GM12801 (cell line): Measurements from ENCODE around the gene MAN2B2.

Source experiments
- CTCF ChIP-seq: IDR thresholded peaks from one replicate; pipeline ENCODE4 v1.5.1; 2011; ENCODE audit warnings: control low read depth; ENCODE audit not compliant: insufficient read length; ENCODE audit errors: extremely low read depth

Gene MAN2B2

GRCh38 chr4:6561706-6562371 lies 13.2 kb upstream of the MAN2B2 start:
- TF ChIP-seq CTCF: no peak

GRCh38 chr4:6562931-6563901 lies 11.8 kb upstream of the MAN2B2 start:
- TF ChIP-seq CTCF: no peak

- TF ChIP-seq CTCF: no peak
Measured at GRCh38 chr4:6563935-6564645, 10.9 kb upstream of the MAN2B2 start.

- no peak for TF ChIP-seq CTCF
Measured at GRCh38 chr4:6565691-6566390, 9.1 kb upstream of the MAN2B2 start.

- no peak for TF ChIP-seq CTCF
Measured at GRCh38 chr4:6566391-6567190, 8.4 kb upstream of the MAN2B2 start.

- TF ChIP-seq CTCF: no peak
Measured at GRCh38 chr4:6567218-6567617, 7.8 kb upstream of the MAN2B2 start.
